PC-3 (cell line): Measurements from ENCODE around the gene DHFR. TPM values are rescaled to one million over a fixed set of nuclear protein-coding genes. Genes with fewer than 3 reads are reported as not detected.

Experiments
- ATAC-seq: fragments of 200-7000 bp; cut with Tn5 transposase; 2 replicates; pipeline ENCODE4 v1.9.1; 2020; ENCODE audit warnings: mild to moderate bottlenecking, moderate library complexity
- BruUV-seq: library from RNA; stranded (reverse); fragments of 400-500 nt; replicated peaks from 2 replicates; lab custom pipeline; 2021; lab: Mats Ljungman, UMichigan
- CTCF ChIA-PET: fragments of 300-600 bp; sonication (Branson Sonifier 250); formaldehyde crosslinking; loops from one replicate; lab custom pipeline; 2022; ENCODE audit warnings: antibody characterized with exemption; lab: Charles Lee
- POLR2A ChIA-PET: fragments of 300-600 bp; sonication (Branson Sonifier 250); formaldehyde crosslinking; loops from one replicate; lab custom pipeline; 2022; ENCODE audit warnings: antibody characterized with exemption; ENCODE audit not compliant: unreplicated experiment; lab: Charles Lee
- DNase-seq: peaks from one replicate; pipeline ENCODE4 v3.0.0-alpha.2; 2015
- H2AFZ ChIP-seq: fragments of 300-600 bp; sonication (generic); 2 replicates; pipeline ENCODE4 v1.6.0; 2016; ENCODE audit warnings: antibody characterized with exemption, low read length
- H3F3A ChIP-seq: fragments of 300-600 bp; sonication (generic); one replicate; pipeline ENCODE4 v1.6.0; 2017; ENCODE audit warnings: antibody characterized with exemption, low read length, control low read depth, mild to moderate bottlenecking; ENCODE audit not compliant: unreplicated experiment
- H3K27ac ChIP-seq: fragments of 300-600 bp; sonication (generic); 2 replicates; pipeline ENCODE4 v1.5.1; 2016; ENCODE audit warnings: mild to moderate bottlenecking, low read length
- H3K27me3 ChIP-seq: fragments of 300-600 bp; sonication (generic); 2 replicates; pipeline ENCODE4 v1.6.1; 2016; ENCODE audit warnings: low read length, mixed read lengths
- H3K36me3 ChIP-seq: fragments of 300-600 bp; sonication (generic); 2 replicates; pipeline ENCODE4 v1.6.1; 2016; ENCODE audit warnings: low read depth, mixed run types, low read length, mixed read lengths
- H3K4me1 ChIP-seq: fragments of 300-600 bp; sonication (generic); 2 replicates; pipeline ENCODE4 v1.5.1; 2016; ENCODE audit warnings: low read length; ENCODE audit not compliant: insufficient read depth
- H3K4me2 ChIP-seq: fragments of 300-600 bp; sonication (generic); 2 replicates; pipeline ENCODE4 v1.6.0; 2016; ENCODE audit warnings: low read length
- H3K4me3 ChIP-seq: fragments of 300-600 bp; sonication (generic); 2 replicates; pipeline ENCODE4 v1.5.1; 2016; ENCODE audit warnings: mild to moderate bottlenecking, low read length, mixed read lengths
- H3K79me2 ChIP-seq: fragments of 300-600 bp; sonication (generic); 2 replicates; pipeline ENCODE4 v1.6.1; 2017; ENCODE audit warnings: low read length, mixed read lengths
- H3K9ac ChIP-seq: fragments of 300-600 bp; sonication (generic); 2 replicates; pipeline ENCODE4 v1.6.0; 2016; ENCODE audit warnings: mild to moderate bottlenecking, low read length
- H3K9me2 ChIP-seq: fragments of 300-600 bp; sonication (generic); replicated peaks from 2 replicates; pipeline ENCODE4 v1.6.1; 2016; ENCODE audit warnings: mixed run types, low read length, mixed read lengths
- H3K9me3 ChIP-seq: fragments of 300-600 bp; sonication (generic); 2 replicates; pipeline ENCODE4 v1.6.1; 2016; ENCODE audit warnings: low read length, mixed read lengths
- H4K20me1 ChIP-seq: fragments of 300-600 bp; sonication (generic); 2 replicates; pipeline ENCODE4 v1.6.1; 2016; ENCODE audit warnings: low read length, mixed read lengths
- CTCF ChIP-seq: fragments of 300-600 bp; sonication (generic); conservative IDR thresholded peaks from 2 replicates; pipeline ENCODE4 v1.5.1; 2017; ENCODE audit warnings: antibody characterized with exemption, low read depth, mild to moderate bottlenecking, low read length
- EZH2 ChIP-seq: fragments of 300-600 bp; sonication (generic); IDR thresholded peaks from one replicate; pipeline ENCODE4 v1.6.1; 2017; ENCODE audit warnings: antibody characterized with exemption, mild to moderate bottlenecking, low read length; ENCODE audit not compliant: unreplicated experiment
- EZH2phosphoT487 ChIP-seq: fragments of 300-600 bp; sonication (generic); IDR thresholded peaks from 2 replicates; pipeline ENCODE4 v1.6.1; 2018; ENCODE audit warnings: mild to moderate bottlenecking, antibody characterized with exemption, low read length, borderline replicate concordance
- intact Hi-C: fragments of 100-400 bp; cut with micrococcal nuclease; formaldehyde crosslinking; loops from 2 replicates; pipeline ENCODE4 v1.9.0; 2023
- total RNA-seq: library from RNA; depleted of rRNA; stranded (reverse); fragments of >200 nt; gene quantifications from 2 replicates; pipeline ENCODE4 v1.2.3, GENCODE V29; 2014

Gene DHFR
- total RNA-seq, 1 experiment from 2014 or later, result 22.0 TPM

DNA sequence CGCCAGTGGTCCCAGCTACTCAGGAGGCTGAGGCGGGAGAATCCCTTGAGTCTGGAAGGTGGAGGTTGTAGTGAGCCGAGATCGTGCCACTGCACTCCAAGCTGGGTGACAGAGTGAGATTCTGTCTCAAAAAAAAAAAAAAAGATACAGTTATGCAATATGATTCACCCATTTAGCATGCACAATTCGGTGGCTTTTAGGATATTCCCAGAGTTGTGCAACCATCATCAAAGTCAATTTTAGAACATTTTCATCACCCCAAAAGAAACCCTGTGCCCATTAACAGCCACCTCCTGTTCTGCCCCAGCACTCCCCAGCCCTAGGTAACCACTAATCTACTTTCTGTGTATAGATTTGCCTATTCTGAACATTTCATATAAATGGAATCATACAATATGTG is 4.3 kb upstream of the DHFR start:
- ChIA-PET CTCF (no interaction called here), POLR2A (no interaction called here)
- Histone ChIP-seq H3K27ac (no peak overlapping the region), H3K4me3 (no peak overlapping the region), H4K20me1 (no peaks in the 10 kb centered on the region), H3F3A (no peaks in the 10 kb centered on the region), H2AFZ (no peak overlapping the region), H3K4me2 (no peak overlapping the region), H3K27me3 (no peaks in the 10 kb centered on the region), H3K9ac (no peak overlapping the region), H3K36me3 (peaks cover 8% of the 10 kb centered on the region; the same call in 1 of the 2 replicates), H3K9me3 (no peaks in the 10 kb centered on the region), H3K9me2 (no peaks in the 10 kb centered on the region), H3K79me2 (peaks cover 17% of the 10 kb centered on the region), H3K4me1 (peaks cover 8% of the 10 kb centered on the region)
- DNase-seq, result no peak
- intact Hi-C loops, result no loop called here
- no peak for TF ChIP-seq EZH2
- no peak for TF ChIP-seq EZH2phosphoT487
- no peak for TF ChIP-seq CTCF
- BruUV-seq, result no TSS peak
- no peak for ATAC-seq

DNA sequence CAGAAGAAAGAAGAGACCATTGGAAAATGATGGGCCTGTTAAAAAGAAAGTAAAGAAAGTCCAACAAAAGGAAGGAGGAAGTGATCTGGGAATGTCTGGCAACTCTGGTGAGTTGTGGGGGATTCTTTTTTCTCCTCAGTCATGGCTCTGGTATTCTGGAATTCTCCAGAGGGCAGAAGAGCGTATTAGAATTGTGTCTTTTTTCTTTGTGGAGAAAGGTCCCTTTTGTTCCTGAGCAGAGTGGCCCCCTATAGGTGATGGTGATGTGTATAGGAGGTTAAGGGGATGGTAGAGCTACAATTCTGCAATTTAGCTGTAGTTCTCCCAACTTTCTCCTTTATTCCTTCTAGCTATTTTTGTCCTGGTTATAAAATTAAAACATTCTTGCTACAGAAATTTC is 1.6 kb upstream of the DHFR start:
- no peaks in the 10 kb centered on the region for H3K9me2 ChIP-seq
- no peak overlapping the region for H3K9ac ChIP-seq
- no peaks in the 10 kb centered on the region for H3F3A ChIP-seq
- peak overlapping the region; percentile 94; the same call in 1 of the 2 replicates for H3K4me2 ChIP-seq
- no peaks in the 10 kb centered on the region for H3K27me3 ChIP-seq
- CTCF ChIA-PET, result no interaction called here
- intact Hi-C loops, result no loop called here
- H3K9me3 ChIP-seq, result no peaks in the 10 kb centered on the region
- peaks cover 8% of the 10 kb centered on the region for H3K4me1 ChIP-seq
- ATAC-seq, result no peak
- peaks cover 10% of the 10 kb centered on the region; the same call in 1 of the 2 replicates for H4K20me1 ChIP-seq
- DNase-seq, result no peak
- peaks cover 32% of the 10 kb centered on the region for H3K79me2 ChIP-seq
- no peak overlapping the region for H3K4me3 ChIP-seq
- BruUV-seq, result no TSS peak
- POLR2A ChIA-PET, result no interaction called here
- 0 out of 2 replicates have a peak, but pooled peaks cover 8% of the 10 kb centered on the region for H3K36me3 ChIP-seq
- TF ChIP-seq EZH2 (no peak), CTCF (peak; percentile 26; the same call in 1 of the 2 replicates)
- H2AFZ ChIP-seq, result no peak overlapping the region
- no peak overlapping the region for H3K27ac ChIP-seq

DNA sequence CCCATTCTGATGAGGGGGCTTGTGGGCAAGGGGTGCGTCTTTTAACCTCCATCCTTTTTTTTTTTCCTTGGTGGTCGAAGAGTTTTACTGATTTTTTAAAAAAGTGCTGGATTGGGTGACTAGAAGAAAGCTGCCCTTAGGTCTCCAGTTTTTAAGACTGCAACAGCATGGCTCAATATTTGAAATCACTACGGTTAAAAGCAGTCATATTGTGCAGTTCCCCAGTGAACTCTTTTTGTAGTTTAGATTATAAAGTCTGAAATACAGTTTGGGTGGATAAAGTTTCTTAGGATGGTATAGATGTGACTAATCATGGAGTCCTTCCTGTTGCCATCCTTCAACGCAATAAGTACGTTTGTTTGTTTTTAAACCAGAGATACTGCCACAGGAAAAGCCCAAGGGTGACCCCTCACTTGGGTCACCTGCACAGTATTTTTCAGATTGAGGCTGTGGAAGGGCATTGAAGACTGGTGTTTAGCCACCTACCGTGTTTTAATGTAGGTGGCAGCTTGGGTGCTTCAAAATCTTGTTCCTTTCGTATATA is 520 bp upstream of the DHFR start:
- Histone ChIP-seq H3F3A (no peaks in the 10 kb centered on the region), H3K79me2 (peaks cover 32% of the 10 kb centered on the region), H3K9me3 (no peaks in the 10 kb centered on the region), H3K4me2 (peak overlapping the region; percentile 94), H3K4me3 (peak overlapping the region; percentile 75), H3K27me3 (no peaks in the 10 kb centered on the region), H4K20me1 (peaks cover 10% of the 10 kb centered on the region; the same call in 1 of the 2 replicates), H3K4me1 (peaks cover 8% of the 10 kb centered on the region), H3K9ac (peak overlapping the region; percentile 91), H3K36me3 (0 out of 2 replicates have a peak, but pooled peaks cover 8% of the 10 kb centered on the region), H2AFZ (peak overlapping the region; percentile 1; the same call in 1 of the 2 replicates), H3K9me2 (no peaks in the 10 kb centered on the region), H3K27ac (peak overlapping the region; percentile 56)
- BruUV-seq, result TSS peak; percentile 81
- DNase-seq (peak; percentile 22), ATAC-seq (no peak)
- intact Hi-C loops, result loop anchor here (1.0 kb wide), 1 partner anchor 167 kb away; the partner anchor contains the start of gene FAM151B
- ChIA-PET CTCF (no interaction called here), POLR2A (no interaction called here)
- TF ChIP-seq EZH2, result no peak
- no peak for TF ChIP-seq EZH2phosphoT487
- no peak for TF ChIP-seq CTCF
